ENCODE data around the gene CTSZ.

- TF ChIP-seq EGR1 (IDR thresholded peaks at IDR 0.05; ENCODE audit: borderline replicate concordance, low read depth, low read length) (no peak), POLR2AphosphoS5 (IDR thresholded peaks at IDR 0.05; ENCODE audit: low read depth, low read length) (no peak), CTCF (IDR thresholded peaks at IDR 0.05; ENCODE audit: control extremely low read depth in 1 of 3, insufficient read depth in 1 of 3, low read depth in 1 of 3, low read length in 3 of 3) (no peak)
Observed at GRCh38 chr20:59018817-59019216, 11.8 kb upstream of the CTSZ start.

All from H1 (cell line).